Cortex of kidney (tissue), 1 donor: ENCODE data around the gene EXD1.

Experiments
- DNase-seq: peaks from one replicate; lab custom pipeline; 2025; lab: John Stamatoyannopoulos, UW

The EXD1 gene

DNA sequence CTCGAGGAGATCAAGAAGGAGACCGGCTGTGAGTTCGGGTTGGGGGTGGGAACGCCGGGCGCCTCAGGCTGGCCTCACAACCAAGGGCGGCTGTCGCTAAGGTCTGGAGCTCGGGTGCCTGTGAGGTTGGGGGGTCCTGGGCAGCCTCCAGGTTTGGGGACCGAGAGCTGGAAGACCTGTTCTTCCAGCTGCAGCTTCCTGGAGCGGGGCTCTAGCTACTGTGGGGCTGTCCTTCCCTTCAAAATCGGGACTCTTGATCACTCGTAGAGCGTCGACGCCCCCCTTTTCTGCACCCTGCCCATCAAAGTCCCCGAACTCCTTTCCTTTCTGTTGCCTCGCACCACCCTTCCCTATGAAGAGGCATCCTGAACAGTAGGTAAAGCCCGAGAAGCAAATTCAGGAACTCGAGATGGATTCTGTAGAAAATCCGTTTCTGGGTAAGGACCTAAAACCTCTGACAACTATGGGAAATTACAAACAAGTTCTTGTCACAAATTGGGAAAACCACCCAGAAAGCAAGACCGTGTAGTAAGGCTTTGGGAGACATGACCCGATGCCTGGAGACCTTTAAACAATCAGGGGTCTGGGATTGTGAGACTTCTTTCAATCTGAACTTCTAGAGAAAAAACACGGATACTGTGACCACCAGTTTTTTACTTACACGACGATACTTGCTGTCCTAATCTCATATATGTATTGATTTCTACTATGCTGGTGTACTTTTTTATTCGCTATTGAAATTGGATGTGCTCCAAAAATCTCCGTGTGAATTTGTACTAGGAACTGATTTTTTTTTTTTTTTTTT lies 1.1 kb upstream of the EXD1 start:
- DNase-seq: no peak

DNA sequence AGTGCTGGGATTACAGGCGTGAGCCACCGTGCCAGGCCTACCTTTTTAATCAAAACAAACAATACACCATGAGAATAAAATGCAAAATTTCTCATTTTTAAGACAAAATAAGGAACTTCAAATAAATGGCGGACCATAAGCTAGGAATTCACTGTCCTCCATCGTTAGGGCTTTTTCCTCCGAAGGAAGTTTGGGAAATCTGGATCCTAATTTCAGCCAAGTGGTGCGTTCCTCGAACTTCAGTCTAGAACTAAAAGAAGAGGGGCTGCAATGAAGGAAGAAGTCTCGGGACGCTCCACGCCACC lies 260 bp downstream of the EXD1 start:
- no peak for DNase-seq

DNA sequence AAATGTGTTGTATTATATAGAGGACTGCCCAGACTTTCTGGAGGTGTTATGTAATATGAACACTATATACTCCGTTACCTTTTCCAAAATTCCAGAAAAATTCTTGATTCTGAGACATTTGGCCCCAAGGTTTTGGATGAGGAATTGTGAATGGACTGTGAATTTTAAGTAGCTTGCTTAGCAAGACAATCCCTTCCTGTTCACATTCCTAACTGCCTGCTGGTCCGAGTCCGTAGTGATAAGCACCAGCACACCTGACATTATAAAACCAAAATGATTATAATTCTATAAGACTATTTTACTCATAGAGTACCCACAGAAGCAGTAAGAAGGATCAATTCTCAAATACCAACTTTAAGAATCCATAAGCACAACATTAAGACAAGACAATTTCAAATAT lies 11.2 kb downstream of the EXD1 start:
- DNase-seq: no peak

DNA sequence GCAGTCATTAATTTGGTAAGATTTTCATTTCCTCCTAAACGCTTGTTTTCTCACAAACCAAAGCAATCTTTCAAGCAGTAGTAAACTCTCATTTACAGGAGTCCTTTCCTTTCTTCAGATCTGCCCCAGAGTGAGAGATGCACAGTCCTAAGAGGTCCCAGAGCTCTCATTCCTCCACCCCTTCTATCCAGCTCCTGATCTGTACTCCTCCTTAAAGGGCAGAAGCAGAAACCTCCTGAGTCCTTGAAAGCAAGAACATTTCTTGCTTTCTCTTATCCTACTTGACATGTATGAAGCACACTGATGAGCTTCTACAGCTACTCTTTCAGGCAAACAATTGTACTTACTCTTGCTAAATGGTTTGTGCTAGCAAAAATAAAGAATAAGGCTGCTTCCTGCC lies 11.7 kb downstream of the EXD1 start:
- DNase-seq: no peak

DNA sequence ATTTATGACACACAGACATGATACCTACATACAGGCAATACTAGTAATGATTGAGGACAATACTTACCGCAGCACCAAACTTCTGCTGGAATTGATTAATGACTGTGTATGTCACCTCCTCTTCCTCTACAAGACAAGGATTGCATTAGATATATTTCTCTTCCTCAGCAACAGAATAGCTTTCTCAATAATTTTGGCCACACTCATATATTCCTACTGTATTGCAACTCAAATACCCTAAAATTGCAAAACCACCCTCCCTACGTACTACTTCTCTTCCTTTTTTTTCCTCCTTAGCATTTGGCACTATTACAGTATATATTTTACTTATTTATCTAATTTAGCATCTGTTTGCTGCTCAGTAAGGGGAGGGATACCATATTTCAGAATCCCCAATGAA lies 14.8 kb downstream of the EXD1 start:
- DNase-seq: no peak

DNA sequence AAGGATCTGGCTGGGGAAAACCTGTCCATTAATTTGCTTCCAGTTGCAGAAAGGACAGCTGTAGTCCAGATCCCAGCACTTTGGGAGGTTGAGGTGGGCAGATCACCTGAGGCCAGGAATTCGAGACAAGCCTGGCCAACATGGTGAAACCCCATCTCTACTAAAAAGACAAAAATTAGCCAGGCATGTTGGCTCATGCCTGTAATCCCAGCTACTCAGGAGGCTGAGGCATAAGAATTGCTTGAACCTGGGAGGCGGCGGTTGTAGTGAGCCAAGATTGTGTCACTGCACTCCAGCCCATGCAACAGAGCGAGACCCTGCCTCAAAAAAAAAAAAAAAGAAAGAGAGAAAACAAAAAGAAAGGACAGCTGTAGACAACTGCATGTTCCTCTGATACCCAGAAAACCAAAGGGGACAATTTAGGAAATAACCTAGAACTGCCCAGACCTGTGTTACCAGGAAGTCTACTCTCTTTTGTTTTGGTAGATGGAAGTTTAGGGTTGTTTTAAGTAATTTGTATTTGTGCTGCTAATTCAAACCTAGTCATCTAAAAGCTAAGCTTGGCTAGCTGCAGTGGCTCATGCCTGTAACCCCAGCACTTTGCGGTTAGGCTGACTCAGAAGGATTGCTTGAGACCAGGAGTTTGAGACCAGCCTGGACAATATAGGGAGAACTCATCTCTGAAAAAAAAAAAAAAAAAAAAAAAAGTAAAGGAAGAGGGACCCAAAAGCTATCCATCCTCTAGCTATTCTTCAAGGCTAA lies 22.7 kb downstream of the EXD1 start:
- no peak for DNase-seq

DNA sequence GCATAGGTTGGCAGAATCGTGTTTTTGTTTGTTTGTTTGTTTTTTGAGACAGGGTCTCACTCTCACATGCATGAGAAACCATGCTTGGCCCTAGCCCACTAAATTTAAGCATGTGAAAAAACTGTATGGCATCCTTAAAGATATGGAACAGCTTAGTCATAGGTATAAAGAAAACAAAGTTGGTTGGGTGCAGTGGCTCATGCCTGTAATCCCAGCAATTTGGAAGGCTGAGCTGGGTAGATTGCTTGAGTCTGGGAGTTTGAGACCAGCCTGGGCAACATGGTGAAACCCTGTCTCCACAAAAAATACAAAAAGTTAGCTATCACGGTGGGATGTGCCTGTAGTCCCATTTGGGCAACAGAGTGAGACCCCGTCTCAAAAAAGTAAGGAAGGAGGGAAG lies 25.2 kb downstream of the EXD1 start:
- no peak for DNase-seq

DNA sequence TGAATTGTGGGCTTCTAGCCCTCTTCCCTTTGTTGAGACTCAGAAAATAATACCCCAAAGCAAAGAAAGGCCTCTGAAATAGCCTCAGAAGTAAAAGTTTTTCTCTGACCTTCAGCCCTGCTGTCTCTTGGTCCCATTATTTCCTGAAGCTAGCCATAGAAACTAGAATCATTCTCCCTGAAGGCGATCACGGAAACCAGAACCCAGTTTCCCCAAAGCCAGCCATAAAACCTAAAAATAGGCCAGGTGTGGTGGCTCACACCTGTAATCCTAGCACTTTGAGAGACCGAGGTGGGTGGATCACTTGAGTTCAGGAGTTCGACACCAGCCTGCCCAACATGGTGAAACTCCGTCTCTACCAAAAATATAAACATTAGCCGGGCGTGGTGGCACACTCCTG lies 27.2 kb downstream of the EXD1 start:
- no peak for DNase-seq

DNA sequence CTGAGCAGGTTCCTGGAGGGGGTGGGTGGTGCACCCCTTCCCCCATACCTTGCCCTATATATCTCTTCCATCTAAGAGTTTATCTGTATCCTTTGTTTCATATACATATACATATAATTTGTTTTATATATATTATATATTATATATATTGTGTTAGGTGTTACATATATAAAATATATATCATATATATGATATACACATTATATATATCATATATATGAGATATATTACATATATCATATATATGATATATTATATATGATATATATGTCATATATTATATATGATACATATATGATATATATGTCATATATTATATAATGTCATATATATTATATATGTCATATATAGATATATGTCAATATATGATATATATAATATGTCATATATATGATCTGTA lies 31.1 kb downstream of the EXD1 start:
- DNase-seq: no peak

DNA sequence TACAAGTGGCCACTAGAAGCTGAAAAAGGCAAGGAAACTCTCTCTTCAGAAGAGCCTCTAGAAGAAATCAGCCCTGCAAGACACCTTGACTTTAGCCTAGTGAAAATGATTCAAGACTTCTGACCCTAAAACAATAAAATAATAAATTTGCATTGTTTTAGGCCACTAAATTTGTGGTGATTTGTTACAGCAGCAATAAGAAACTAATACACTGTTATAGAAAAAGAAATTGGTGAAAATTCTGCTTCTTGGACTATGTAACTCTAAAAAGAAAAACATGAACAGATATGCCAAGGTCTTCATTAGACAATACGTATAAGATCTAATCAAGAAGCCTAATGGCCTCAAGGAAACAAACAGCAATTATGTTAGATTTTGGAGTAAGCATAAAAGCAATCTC lies 36.1 kb downstream of the EXD1 start:
- no peak for DNase-seq

DNA sequence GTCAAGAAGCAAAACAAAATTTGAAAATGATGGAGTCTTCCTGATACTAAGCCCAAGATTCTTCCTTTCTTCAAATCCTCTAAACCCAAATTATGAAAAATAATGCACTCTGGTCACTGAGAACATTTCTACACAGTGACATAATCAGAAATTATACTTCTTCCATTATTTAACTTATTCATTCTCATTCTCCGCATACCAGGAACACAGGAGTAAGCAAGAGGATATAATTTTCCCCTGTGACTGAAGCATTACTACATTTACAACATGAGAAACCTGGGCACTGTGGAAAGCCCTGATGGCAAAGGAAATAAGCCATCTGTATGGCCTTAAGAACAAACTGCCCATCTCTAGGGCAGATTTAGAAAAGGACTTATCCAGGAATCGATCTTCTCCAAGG lies 47.0 kb downstream of the EXD1 start:
- DNase-seq: no peak

DNA sequence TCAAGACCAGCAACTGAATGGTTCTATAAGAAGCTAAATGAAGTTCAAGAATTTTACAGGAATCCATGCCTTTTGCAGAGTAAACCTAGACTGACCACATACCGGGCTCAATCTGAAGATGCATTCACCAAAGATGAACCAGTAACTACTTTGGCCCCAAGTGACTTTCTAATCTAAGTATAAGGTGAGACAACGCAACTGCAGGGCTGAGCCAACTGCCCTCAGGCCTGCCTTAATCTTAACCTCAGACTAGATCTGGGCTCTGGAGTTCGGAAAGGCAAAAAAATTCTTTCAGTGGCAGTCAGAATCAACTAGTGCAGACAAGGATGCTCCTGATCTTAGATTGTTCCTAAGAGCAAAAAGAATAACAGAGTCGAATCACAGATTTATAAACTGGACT lies 48.3 kb downstream of the EXD1 start:
- no peak for DNase-seq

DNA sequence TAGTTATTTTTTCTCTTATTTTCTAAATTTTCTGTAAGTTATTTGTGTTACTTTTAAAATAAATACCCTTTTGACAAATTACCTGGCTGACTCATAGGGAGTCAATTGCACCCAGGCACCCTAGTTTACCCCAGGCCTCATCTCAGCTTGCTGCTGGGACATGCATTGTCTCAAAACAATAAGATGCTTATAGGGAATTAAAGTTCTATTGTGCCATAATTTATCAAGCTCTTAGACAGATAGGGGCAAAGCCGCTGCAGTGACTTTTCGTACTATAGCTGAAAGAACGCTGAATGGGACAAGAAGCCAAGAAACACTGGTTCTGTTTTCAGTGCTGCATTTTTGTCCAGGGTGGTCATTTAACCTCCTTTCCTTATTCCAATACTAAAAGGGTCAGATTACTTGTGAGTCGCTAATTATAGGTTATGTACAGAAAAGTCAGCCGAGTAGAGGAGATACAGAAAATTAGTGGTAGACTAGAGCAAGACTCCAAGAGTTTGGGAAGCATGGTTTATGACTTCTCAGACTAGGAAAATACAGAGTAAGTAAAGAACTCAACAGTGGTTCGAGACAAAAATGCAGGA lies 50.3 kb downstream of the EXD1 start:
- DNase-seq: no peak

DNA sequence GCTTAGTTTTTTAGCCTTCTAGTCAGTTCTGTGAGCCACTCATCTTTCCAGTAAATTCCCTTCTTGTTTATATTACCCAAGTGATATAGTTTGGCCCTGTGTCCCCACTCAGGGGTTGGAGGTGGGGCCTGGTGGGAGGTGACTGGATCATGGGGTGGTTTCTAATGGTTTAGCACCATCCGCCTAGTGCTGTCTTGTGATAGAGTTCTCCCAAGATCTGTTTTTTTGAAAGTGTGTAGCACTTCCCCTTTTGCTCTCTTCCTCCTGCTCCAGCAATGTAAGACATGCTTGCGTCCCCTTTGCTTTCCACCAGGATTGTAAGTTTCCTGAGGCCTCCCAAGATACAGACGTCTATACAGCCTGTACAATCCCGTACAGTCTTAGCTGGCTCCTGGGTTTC lies 60.8 kb downstream of the EXD1 start:
- no peak for DNase-seq

DNA sequence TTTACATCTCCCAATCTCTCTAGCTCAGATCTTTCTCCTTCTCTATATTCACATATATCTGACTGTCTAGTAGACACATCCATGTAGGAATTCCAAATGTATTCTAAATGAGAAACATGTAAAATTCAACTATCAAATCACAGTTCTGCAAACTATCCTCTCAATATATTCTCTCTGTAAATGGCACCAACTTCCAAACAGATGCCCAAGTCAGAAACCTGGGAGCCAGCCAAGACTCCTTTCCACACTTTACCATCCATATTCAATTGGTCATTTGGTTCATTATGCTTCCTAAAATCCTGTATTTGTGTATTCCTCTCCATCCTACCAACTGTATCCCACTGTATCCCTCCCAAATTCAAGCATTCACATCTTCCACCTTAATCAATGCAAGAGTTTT lies 61.5 kb downstream of the EXD1 start:
- DNase-seq: no peak

DNA sequence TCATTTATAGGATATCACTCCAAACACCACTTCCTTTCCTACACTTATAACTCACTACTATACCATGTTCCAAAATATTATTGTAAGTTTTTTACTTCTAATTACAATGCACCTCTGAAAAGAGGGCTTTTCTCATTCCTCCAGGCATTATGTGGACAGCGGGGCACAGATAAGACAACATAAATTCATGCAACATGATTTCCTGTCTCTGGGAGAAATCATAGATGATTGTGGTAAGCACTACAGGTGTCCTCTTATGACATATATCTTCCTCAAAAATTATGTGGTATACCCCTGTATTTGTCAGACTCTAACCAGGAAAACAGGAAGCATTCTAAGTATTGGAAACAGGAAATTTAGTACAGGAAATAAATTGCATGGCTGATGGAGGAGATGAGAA lies 68.8 kb downstream of the EXD1 start:
- no peak for DNase-seq

DNA sequence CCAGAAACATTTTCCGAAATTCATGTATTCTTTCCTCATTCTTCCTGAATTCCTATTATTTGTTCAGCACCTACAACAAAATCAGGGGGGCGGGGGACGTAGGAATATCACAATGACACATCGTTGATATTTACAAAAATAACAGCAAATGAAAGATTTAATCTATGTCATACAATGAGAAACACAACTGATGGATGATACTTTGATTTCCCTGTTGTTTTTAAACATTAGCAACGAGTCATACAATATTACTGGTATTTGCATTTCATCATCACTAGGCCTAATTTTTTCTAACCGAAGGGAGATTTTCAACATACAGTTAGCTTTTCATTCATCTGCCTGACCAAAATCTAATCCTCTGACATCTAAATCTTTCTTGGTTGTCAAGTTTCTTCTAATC lies 69.2 kb downstream of the EXD1 start:
- DNase-seq: no peak

DNA sequence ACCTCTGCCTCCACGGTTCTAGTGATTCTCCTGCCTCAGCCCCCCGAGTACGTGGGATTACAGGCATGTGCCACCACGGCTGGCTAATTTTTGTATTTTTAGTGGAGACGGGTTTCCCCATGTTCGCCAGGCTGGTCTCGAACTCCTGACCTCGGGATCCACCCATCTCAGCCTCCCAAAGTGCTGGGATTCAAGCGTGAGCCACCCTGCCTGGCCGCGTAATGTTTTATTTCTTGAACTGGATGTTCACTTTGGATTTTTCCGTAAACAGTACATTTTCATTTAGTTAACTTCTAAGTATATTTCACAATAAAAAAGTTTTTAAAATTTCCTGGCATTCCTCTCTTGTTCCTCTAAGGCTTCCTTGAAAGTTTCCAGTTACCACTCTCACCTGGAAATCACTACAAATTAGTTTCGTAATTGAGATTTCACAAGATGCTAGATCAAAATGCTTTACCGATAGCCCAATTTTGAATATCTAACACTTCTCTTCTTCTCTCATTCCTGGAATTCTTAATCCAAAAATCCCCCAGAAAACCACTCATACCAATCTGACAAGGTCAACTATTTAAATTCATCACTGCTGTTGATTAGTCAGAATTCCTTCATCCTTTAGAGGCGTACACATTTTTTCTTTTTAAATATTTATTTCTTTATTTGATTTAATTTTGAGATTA lies 69.8 kb downstream of the EXD1 start:
- no peak for DNase-seq

DNA sequence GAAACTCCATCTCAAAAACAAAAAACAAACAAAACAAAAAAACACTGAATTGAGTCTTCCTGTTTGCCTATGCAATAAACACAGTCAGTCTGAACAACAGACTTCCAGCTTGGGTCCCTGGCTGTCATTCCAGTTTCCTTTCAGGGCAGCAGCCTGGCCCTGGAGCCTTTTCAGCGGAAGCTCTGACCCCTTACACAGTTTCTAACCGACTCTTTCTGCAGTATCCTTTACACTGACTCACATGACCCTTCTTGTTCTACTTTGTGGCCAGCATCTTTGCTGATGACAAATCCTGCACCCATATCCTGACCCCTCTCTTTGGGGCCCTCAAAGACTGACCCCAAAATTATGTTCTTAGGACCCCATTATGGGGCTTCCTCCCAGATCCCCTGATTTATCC lies 76.1 kb downstream of the EXD1 start:
- DNase-seq: no peak

DNA sequence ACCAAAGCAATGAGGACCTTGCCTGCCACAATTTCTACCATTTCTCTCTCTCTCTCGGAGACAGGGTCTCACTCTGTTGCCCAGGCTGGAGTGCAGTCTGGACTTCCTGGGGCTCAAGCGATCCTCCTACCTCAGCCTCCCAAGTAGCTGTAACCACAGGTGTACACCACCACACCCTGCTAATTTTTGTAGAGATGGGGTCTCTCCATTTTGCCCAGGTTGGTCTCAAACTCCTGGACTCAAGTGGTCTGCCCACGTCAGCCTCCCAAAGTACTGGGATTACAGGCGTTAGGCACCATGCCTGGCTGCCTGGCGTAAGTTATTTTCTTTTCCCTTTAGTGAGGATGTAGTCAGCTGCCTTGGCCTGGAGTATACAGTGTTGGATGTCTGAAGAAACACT lies 76.8 kb downstream of the EXD1 start:
- DNase-seq: no peak

DNA sequence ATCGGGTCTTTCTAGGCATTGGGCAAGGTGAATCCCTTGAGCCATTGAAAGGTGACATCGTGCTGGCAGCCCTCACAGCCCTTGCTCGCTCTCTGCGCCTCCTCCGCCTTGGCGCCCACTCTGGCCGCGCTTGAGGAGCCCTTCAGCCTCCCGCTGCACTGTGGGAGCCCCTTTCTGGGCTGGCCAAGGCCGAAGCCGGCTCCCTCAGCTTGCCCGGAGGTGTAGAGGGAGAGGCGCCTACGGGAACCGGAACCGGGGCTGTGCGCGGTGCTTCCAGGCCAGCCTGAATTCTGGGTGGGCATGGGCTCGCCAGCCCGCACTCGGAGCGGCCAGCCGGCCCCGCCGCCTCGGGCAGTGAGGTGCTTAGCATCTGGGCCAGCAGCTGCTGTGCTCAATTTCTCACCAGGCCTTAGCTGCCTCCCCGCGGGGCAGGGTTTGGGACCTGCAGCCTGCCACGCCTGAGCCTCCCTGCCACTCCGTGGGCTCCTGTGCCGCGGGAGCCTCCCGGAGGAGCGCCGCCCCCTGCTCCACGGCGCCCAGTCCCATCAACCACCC lies 79.0 kb downstream of the EXD1 start:
- no peak for DNase-seq

DNA sequence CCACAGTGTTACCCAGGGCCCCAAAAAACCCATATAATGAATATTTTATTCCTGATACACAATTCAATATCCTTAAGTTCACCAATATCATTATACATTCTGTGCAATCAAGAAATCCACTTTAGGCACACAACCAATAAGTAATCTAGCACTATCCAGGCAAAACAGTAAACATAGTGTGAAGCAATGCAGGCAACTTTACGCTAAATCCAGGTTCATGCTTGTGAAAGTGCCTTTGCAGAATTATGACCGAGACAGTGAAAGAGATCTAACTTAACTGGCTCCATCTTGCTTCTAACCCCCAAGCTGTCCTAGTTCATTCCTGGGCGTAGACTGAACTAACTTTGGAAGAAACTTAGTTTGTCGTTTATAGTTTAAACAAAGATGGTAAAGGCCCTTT lies 80.3 kb downstream of the EXD1 start:
- no peak for DNase-seq

DNA sequence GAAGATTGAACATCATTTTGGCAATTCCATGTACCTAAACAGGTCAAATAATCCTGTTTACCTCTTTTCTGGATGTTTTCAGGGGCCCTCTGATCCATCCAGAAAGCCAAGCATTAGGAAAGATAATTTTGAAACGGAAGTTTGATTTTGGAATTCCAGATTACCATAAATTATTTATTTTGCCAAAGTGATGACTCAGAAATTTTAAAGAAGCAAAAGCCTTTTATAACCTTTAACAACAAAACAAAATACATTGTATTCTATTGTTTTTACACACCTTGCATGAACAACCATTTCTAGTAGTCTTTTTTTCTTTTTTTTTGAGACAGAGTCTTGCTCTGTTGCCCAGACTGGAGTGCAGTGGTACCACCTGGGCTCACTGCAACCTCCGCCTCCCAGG lies 82.5 kb downstream of the EXD1 start:
- DNase-seq: no peak
